Duodenal mucosa (tissue), 2 donors: ENCODE results near the gene TNFRSF1A.

Source experiments
- H3K27ac ChIP-seq: one replicate; pipeline ENCODE4 v1.7.0; 2013; ENCODE audit warnings: low read depth, low read length
- H3K27me3 ChIP-seq, 2 donors: one replicate each; pipeline ENCODE4 v1.7.0; 2013; ENCODE audit warnings: low read length in 2 of 2, control low read depth in 1 of 2; ENCODE audit not compliant: insufficient read depth in 2 of 2, control insufficient read depth in 1 of 2
- H3K36me3 ChIP-seq, 2 donors: one replicate each; pipeline ENCODE4 v1.7.0; 2013; ENCODE audit warnings: low read length in 2 of 2, control low read depth in 1 of 2; ENCODE audit not compliant: insufficient read depth in 2 of 2, control insufficient read depth in 1 of 2
- H3K4me1 ChIP-seq, 2 donors: one replicate each; pipeline ENCODE4 v1.7.0; 2013; ENCODE audit warnings: low read length in 2 of 2, control low read depth in 1 of 2; ENCODE audit not compliant: insufficient read depth in 2 of 2, control insufficient read depth in 1 of 2
- H3K4me3 ChIP-seq, 2 donors: one replicate each; pipeline ENCODE4 v1.7.0; 2013; ENCODE audit warnings: low read length in 2 of 2, low read depth in 1 of 2
- H3K9ac ChIP-seq, 2 donors: one replicate each; pipeline ENCODE4 v1.7.0; 2013; ENCODE audit warnings: low read length in 2 of 2, low read depth in 1 of 2
- H3K9me3 ChIP-seq, 2 donors: one replicate each; pipeline ENCODE4 v1.7.0; 2013; ENCODE audit warnings: low read length in 2 of 2, control low read depth in 1 of 2; ENCODE audit not compliant: control insufficient read depth in 1 of 2

The TNFRSF1A gene

DNA sequence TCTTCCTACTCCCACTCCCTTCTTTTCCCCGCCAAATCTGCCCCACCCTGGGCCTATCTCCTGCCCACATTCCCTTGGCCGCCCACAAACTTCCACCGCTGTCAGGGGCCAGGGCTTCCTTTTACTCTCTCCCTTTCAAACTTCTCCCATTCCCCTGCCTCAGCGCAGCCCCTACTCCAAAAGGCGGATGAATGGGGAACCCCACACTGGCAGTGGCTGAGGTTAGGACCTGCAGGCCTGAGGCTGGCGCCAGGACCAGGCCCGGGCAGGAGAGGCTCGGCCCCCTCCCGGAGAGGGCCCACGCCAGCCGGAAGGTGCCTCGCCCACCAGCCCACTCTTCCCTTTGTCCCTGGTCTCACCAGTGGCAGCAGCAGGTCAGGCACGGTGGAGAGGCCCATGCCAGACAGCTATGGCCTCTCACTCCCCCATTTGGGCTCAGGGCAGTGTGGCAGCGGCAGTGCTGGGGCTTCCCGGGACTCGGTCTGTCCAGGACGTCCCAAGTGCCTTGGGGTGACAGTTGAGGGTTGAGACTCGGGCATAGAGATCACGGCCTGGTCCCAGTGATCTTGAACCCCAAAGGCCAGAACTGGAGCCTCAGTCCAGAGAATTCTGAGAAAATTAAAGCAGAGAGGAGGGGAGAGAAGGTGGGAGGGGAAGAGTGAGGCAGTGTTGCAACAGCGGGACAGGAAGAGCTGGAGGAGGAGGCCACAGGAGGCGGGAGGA, at the start of gene TNFRSF1A:
TSS of gene TNFRSF1A (minus strand) at position 660 of the 723 bp plus-strand sequence. CDS start at position 398, 262 bp downstream.
- Histone ChIP-seq H3K4me3 (peak within 1 kb of the TSS; percentile 92 to 96), H3K9me3 (no peaks in the 10 kb centered on the region), H3K36me3 (peaks cover 0 to 15% of the 10 kb centered on the region in 2 donors), H3K27me3 (no peaks in the 10 kb centered on the region), H3K27ac (peak within 1 kb of the TSS; percentile 98), H3K9ac (peak within 1 kb of the TSS; percentile 100), H3K4me1 (peaks cover 67 to 72% of the 10 kb centered on the region in 2 donors)

GRCh38 chr12:6391013-6391412, 49.1 kb upstream of the TNFRSF1A start:
- Histone ChIP-seq H3K9ac (no peak overlapping the region), H3K9me3 (no peaks in the 10 kb centered on the region), H3K4me1 (peaks cover 28 to 33% of the 10 kb centered on the region in 2 donors), H3K27me3 (no peaks in the 10 kb centered on the region), H3K36me3 (peaks cover 18 to 45% of the 10 kb centered on the region in 2 donors), H3K4me3 (no peak overlapping the region), H3K27ac (no peak overlapping the region)

- Histone ChIP-seq H3K4me3 (no peak overlapping the region), H3K9me3 (no peaks in the 10 kb centered on the region), H3K9ac (no peak overlapping the region), H3K4me1 (peaks cover 33 to 39% of the 10 kb centered on the region in 2 donors), H3K27me3 (no peaks in the 10 kb centered on the region), H3K27ac (no peak overlapping the region), H3K36me3 (peaks cover 18 to 46% of the 10 kb centered on the region in 2 donors)
Measured at GRCh38 chr12:6390084-6390799, 48.4 kb upstream of the TNFRSF1A start.

DNA sequence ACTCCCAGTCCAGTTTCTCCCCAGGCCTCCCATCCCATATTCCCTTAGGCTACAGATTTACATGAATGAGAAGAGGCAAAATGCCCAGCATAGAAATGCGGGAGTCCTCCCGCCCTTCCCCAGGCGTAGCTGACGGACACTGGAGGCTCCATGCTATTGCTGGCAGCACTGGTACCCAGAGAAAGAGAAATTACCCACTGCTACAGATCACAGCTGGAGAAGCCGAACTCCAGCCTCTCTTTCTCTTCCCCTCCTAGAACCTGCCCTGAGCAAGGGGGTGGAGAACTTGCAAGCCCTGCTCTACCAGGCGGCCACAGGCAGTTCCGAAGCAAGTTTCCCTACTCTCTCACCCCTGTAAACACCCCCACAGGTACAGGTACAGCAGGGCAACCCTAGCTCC, 45.7 kb upstream of the TNFRSF1A start:
- Histone ChIP-seq H3K27ac (no peak overlapping the region), H3K4me3 (no peak overlapping the region)

DNA sequence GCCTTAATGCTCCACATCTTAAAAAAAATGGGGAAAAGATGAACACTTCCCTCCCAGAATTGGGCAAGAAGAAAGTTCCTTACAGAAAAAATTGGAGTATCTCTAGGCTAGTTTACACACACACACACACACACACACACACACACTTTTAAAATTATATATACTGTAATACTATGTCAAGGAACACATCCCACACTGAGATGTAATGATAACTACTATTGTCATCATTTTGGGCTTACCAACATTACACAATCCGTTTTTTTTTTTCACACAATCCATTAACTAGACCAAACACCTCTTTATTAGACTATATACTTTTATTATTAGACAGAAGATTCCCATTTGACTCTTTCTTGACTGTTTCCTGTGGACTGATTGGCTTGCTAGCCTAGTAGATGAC, 44.6 kb upstream of the TNFRSF1A start:
- H3K27ac ChIP-seq = no peak overlapping the region
- H3K4me3 ChIP-seq = no peak overlapping the region
- H3K9me3 ChIP-seq = no peaks in the 10 kb centered on the region
- H3K4me1 ChIP-seq = peaks cover 41 to 46% of the 10 kb centered on the region in 2 donors
- peaks cover 18 to 46% of the 10 kb centered on the region in 2 donors for H3K36me3 ChIP-seq
- no peak overlapping the region for H3K9ac ChIP-seq
- H3K27me3 ChIP-seq = no peaks in the 10 kb centered on the region

More for the DNA sequence above, 45.7 kb upstream of the TNFRSF1A start:
- Histone ChIP-seq H3K9ac (no peak overlapping the region), H3K36me3 (peaks cover 18 to 46% of the 10 kb centered on the region in 2 donors), H3K27me3 (no peaks in the 10 kb centered on the region), H3K9me3 (no peaks in the 10 kb centered on the region), H3K4me1 (peaks cover 51 to 53% of the 10 kb centered on the region in 2 donors)

- Histone ChIP-seq H3K9ac (no peak overlapping the region), H3K36me3 (peaks cover 18 to 43% of the 10 kb centered on the region in 2 donors), H3K27ac (no peak overlapping the region), H3K4me1 (peaks cover 38 to 41% of the 10 kb centered on the region in 2 donors), H3K4me3 (no peak overlapping the region), H3K27me3 (no peaks in the 10 kb centered on the region), H3K9me3 (no peaks in the 10 kb centered on the region)
Measured at GRCh38 chr12:6386038-6386437, 44.2 kb upstream of the TNFRSF1A start.

- Histone ChIP-seq H3K27ac (peak overlapping the region; percentile 85), H3K4me3 (peak overlapping the region; percentile 90 to 92), H3K4me1 (peaks cover 32 to 35% of the 10 kb centered on the region in 2 donors), H3K9me3 (no peaks in the 10 kb centered on the region), H3K36me3 (peaks cover 18 to 32% of the 10 kb centered on the region in 2 donors), H3K9ac (peak overlapping the region; percentile 97 to 98), H3K27me3 (no peaks in the 10 kb centered on the region)
Measured at GRCh38 chr12:6384499-6385436, 42.9 kb upstream of the TNFRSF1A start.

- Histone ChIP-seq H3K9me3 (no peaks in the 10 kb centered on the region), H3K4me3 (peak within 1 kb of the TSS; percentile 90 to 92), H3K27me3 (no peaks in the 10 kb centered on the region), H3K9ac (peak within 1 kb of the TSS; percentile 97 to 98), H3K4me1 (peaks cover 32 to 35% of the 10 kb centered on the region in 2 donors), H3K36me3 (peaks cover 17 to 27% of the 10 kb centered on the region in 2 donors), H3K27ac (peak within 1 kb of the TSS; percentile 85)
Measured at GRCh38 chr12:6383572-6384498, 42.0 kb upstream of the TNFRSF1A start, which contains the start of gene LTBR. TSS of gene LTBR (plus strand) at chr12:6384162. CDS start at chr12:6384359, 197 bp downstream.

DNA sequence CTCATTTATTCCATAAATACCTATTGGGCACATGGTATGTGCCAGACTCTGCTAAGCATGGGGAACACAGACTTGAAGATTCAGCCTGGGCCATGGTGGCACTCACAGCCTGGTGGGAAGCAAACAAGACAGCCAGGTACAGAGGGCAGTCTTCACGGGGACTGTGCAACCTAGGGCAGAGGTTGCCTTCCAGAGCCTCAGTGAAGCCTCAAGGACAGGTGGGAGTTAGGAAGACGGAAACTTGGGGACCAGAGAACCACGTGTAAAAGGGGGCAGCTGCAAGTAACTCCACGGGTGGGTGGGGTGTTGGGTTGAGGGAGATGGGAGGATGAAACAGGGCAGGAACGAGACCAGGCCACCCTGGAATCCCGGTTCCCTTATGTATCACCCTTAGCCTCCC, 41.1 kb upstream of the TNFRSF1A start:
- Histone ChIP-seq H3K27me3 (no peaks in the 10 kb centered on the region), H3K36me3 (peaks cover 8 to 19% of the 10 kb centered on the region in 2 donors), H3K27ac (no peak overlapping the region), H3K4me1 (peaks cover 32 to 42% of the 10 kb centered on the region in 2 donors), H3K9ac (peak overlapping the region; percentile 97 to 98), H3K4me3 (peak overlapping the region; percentile 90 to 92), H3K9me3 (no peaks in the 10 kb centered on the region)
